Measurements from ENCODE around the gene NEK9.

GRCh38 chr14:75174066-75174465, 47.2 kb upstream of the NEK9 start:
- no peak for TF ChIP-seq CTCF (IDR thresholded peaks at IDR 0.05; ENCODE audit: low read length)
- no peak for TF ChIP-seq EZH2 (IDR thresholded peaks at IDR 0.05; ENCODE audit: borderline replicate concordance, low read length)

Measured in OCI-LY1 (cell line).